ENCODE measurements around the gene DLST.

- TF ChIP-seq USF1 (CRISPR knock-in tag; IDR thresholded peaks at IDR 0.05) (no peak), ATF3 (CRISPR knock-in tag; conservative IDR thresholded peaks at IDR 0.05) (no peak), USF2 (CRISPR knock-in tag; IDR thresholded peaks at IDR 0.05) (no peak), CTCF (IDR thresholded peaks at IDR 0.05) (no peak), E2F4 (CRISPR knock-in tag; IDR thresholded peaks at IDR 0.05; ENCODE audit: borderline replicate concordance, low read depth) (no peak), ZSCAN18 (CRISPR knock-in tag; IDR thresholded peaks at IDR 0.05) (no peak), ZNF281 (CRISPR knock-in tag; IDR thresholded peaks at IDR 0.05) (no peak), ELF4 (CRISPR knock-in tag; IDR thresholded peaks at IDR 0.05; ENCODE audit: low read depth) (no peak), ZNF512 (CRISPR knock-in tag; IDR thresholded peaks at IDR 0.05; ENCODE audit: borderline replicate concordance) (no peak), ZBTB43 (CRISPR knock-in tag; IDR thresholded peaks at IDR 0.05) (no peak)
These were observed 27.2 kb downstream of the DLST start for GRCh38 chr14:74908861-74909341.
